ENCODE data around the gene CSK. TPM values are rescaled to one million over a fixed set of nuclear protein-coding genes. Genes with fewer than 3 reads are reported as not detected.

CSK gene
- polyA plus RNA-seq, 1 of the 3 experiments (the other 2 are of a cell fraction): 53.1 TPM

- H3K79me2 ChIP-seq (ENCODE audit: insufficient read depth): no peaks in the 10 kb centered on the region
- H3K9ac ChIP-seq: no peak overlapping the region
- no peak overlapping the region for H2AFZ ChIP-seq (ENCODE audit: low read depth)
- ChIA-PET POLR2A (no interaction called here), CTCF (interaction anchor here (0.9 to 24.3 kb wide), 10 partner anchors 7 to 176 kb away, joined by 3 to 1109 read pairs (median 42); partner anchors contain the start of genes CLK3, CSK and ULK3)
- 85% methylated on average over 5 of the region's 5 CpGs for WGBS (ENCODE audit: low lambda C conversion rate)
- no peaks in the 10 kb centered on the region for H3K36me3 ChIP-seq (replicated peaks in 1 of 2; ENCODE audit: control insufficient read depth in 1 of 2, insufficient read depth in 2 of 2, low read length in 1 of 2)
- DNase-seq: no peak
- no peaks in the 10 kb centered on the region for H4K20me1 ChIP-seq (ENCODE audit: insufficient read depth)
- peaks cover 8% of the 10 kb centered on the region; the same call in 1 of the 2 replicates for H3K27me3 ChIP-seq (ENCODE audit: insufficient read depth)
- peaks cover 0 to 18% of the 10 kb centered on the region in 2 experiments; a peak in 2 of 4 replicates for H3K4me1 ChIP-seq (ENCODE audit: control insufficient read depth in 1 of 2, insufficient read depth in 2 of 2, low read depth in 1 of 2, low read length in 1 of 2)
- H3K9me3 ChIP-seq: no peaks in the 10 kb centered on the region
- no peaks in the 10 kb centered on the region for H3K9me2 ChIP-seq
- H3F3A ChIP-seq (replicated peaks; ENCODE audit: insufficient read depth): peaks cover 3% of the 10 kb centered on the region
- no peak overlapping the region for H3K4me3 ChIP-seq (ENCODE audit: low read depth in 2 of 2, low read length in 1 of 2)
- H3K4me2 ChIP-seq: no peak overlapping the region
- no peak overlapping the region for H3K27ac ChIP-seq (ENCODE audit: low read depth in 2 of 2, low read length in 1 of 2)
- TF ChIP-seq EP300 (IDR thresholded peaks at IDR 0.05; ENCODE audit: borderline replicate concordance in 1 of 2, low read depth in 1 of 2, low read length in 1 of 2) (no peak), JUND (IDR thresholded peaks at IDR 0.05) (no peak), RAD21 (IDR thresholded peaks at IDR 0.05; ENCODE audit: low read length) (no peak), CTCF (IDR thresholded peaks at IDR 0.05) (no peak), GATA2 (CRISPR knock-in tag; IDR thresholded peaks at IDR 0.05) (no peak), TEAD4 (IDR thresholded peaks at IDR 0.05; ENCODE audit: borderline replicate concordance, insufficient read depth) (no peak), RCOR1 (IDR thresholded peaks at IDR 0.05; ENCODE audit: low read length) (no peak), TCF12 (IDR thresholded peaks at IDR 0.05) (no peak), SIN3A (IDR thresholded peaks at IDR 0.05; ENCODE audit: borderline replicate concordance, low read depth, low read length) (no peak), RFX5 (IDR thresholded peaks at IDR 0.05; ENCODE audit: low read length) (no peak), USF1 (IDR thresholded peaks at IDR 0.05; ENCODE audit: borderline replicate concordance, low read depth) (no peak), GABPA (IDR thresholded peaks at IDR 0.05; ENCODE audit: low read depth) (no peak), NRF1 (IDR thresholded peaks at IDR 0.05; ENCODE audit: low read depth, low read length) (no peak), FOXM1 (IDR thresholded peaks at IDR 0.05; ENCODE audit: low read depth) (no peak)
- TF ChIP-seq, protein P1, sequence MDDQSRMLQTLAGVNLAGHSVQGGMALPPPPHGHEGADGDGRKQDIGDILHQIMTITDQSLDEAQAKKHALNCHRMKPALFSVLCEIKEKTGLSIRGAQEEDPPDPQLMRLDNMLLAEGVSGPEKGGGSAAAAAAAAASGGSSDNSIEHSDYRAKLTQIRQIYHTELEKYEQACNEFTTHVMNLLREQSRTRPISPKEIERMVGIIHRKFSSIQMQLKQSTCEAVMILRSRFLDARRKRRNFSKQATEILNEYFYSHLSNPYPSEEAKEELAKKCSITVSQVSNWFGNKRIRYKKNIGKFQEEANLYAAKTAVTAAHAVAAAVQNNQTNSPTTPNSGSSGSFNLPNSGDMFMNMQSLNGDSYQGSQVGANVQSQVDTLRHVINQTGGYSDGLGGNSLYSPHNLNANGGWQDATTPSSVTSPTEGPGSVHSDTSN (IDR thresholded peaks at IDR 0.05): no peak
- TF ChIP-seq, protein P2, sequence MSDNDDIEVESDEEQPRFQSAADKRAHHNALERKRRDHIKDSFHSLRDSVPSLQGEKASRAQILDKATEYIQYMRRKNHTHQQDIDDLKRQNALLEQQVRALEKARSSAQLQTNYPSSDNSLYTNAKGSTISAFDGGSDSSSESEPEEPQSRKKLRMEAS (IDR thresholded peaks at IDR 0.05; ENCODE audit: low read depth): no peak
Measured at GRCh38 chr15:74773329-74773728, 8.6 kb upstream of the CSK start.
